Skin of body (tissue), 3 donors: ENCODE results near the gene MST1. TPM values are rescaled to one million over a fixed set of nuclear protein-coding genes. Genes with fewer than 3 reads are reported as not detected.

Source experiments
- DNase-seq: peaks from one replicate; lab custom pipeline; 2025; lab: John Stamatoyannopoulos, UW
- small RNA-seq: library from RNA; depleted of rRNA; stranded (forward); fragments of <200 nt; gene quantifications from one replicate; pipeline ENCODE3, GENCODE V24; 2014; ENCODE audit warnings: low replicate concordance
- total RNA-seq: library from RNA; depleted of rRNA; stranded (reverse); fragments of >200 nt; gene quantifications from one replicate; pipeline ENCODE4 v1.2.3, GENCODE V29; 2014

Gene MST1
- total RNA-seq, 1 donor from 2014 or later, result 8.6 TPM

GRCh38 chr3:49638445-49638844 is 50.8 kb downstream of the MST1 start:
- no peak for DNase-seq

DNA sequence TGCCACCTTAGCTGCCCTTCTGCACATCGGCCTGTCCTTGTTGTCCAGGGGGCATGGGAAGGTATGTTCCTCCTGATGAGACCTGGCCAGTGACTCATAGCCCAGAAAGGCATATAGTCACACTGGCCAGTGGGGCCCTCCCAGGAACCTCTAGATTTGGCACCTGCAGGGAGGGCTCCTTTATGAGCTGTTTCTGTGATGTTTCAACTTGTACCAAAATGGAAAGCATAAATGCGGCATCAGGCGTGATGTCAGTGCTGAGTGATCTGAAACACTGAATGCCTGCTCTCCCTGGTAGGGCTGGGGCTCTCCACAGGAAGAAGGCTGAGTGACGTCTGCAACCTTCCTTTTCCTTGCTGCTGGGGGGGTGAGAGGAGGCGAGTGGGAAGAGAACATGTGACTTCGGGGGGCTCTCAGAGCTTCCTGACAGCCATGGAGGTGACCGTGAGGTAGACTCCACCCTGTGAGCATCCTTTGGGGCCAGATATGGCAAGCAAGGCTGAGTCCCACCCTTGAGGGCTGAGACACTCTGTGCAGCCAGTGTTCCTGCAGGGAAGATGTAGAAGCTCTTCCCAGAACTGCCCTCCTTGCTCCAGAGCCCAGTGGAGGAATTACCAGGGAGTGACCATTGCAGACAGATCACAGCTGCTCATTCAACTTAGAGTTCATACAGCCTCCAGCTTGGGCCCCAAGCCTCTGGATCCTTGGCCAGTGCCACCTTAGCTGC is 52.2 kb downstream of the MST1 start:
- no peak for DNase-seq

GRCh38 chr3:49634736-49635135 is 54.5 kb downstream of the MST1 start:
- no peak for DNase-seq

Small RNAs within 50 kb of the gene (small RNA-seq; reads per million reads assigned to genes)
- gene AMIGO3, result not detected

Other genes with a start within 250 kb of the MST1 start
- gene DAG1, start 219.2 kb downstream of the MST1 start, total RNA-seq, result 32.9 TPM
- 0.39 TPM for gene BSN, start 135.0 kb downstream of the MST1 start, total RNA-seq
- gene APEH, start 15.1 kb downstream of the MST1 start, total RNA-seq, result 41.8 TPM
- gene RNF123, start 83 bp upstream of the MST1 start, total RNA-seq, result 18.6 TPM
- gene AMIGO3, start 30.2 kb upstream of the MST1 start, total RNA-seq, result 0.10 TPM
- 9.5 TPM for gene GMPPB, start 34.5 kb upstream of the MST1 start, total RNA-seq
- 27.5 TPM for gene IP6K1, start 97.1 kb upstream of the MST1 start, total RNA-seq
- gene CDHR4, start 110.4 kb upstream of the MST1 start, total RNA-seq, result not detected
- gene INKA1, start 113.8 kb upstream of the MST1 start, total RNA-seq, result 6.6 TPM
- gene UBA7, start 124.5 kb upstream of the MST1 start, total RNA-seq, result 16.3 TPM
- 2.8 TPM for gene TRAIP, start 167.1 kb upstream of the MST1 start, total RNA-seq
- gene CAMKV, start 180.4 kb upstream of the MST1 start, total RNA-seq, result 0.89 TPM
- 6.3 TPM for gene MST1R, start 214.4 kb upstream of the MST1 start, total RNA-seq
- 3.1 TPM for gene MON1A, start 240.3 kb upstream of the MST1 start, total RNA-seq